ENCODE data around the gene TP53AIP1. TPM values are rescaled to one million over a fixed set of nuclear protein-coding genes. Genes with fewer than 3 reads are reported as not detected.

The TP53AIP1 gene
- total and polyA plus RNA-seq, 10 of the 15 experiments (the other 5 are each of a cell fraction or from before 2014, with no cell fraction given): 0.01 TPM; not detected in 9

- TF ChIP-seq ESRRA (IDR thresholded peaks at IDR 0.05; ENCODE audit: low read length) (no peak), SPI1 (IDR thresholded peaks at IDR 0.05; ENCODE audit: borderline replicate concordance, insufficient read depth, low read depth, low read length) (no peak)
Measured at GRCh38 chr11:128893578-128894285, 48.9 kb downstream of the TP53AIP1 start (continued).

- no peak for DNase-seq (ENCODE audit: low read depth, low spot score)
- H3K36me3 ChIP-seq (ENCODE audit: control insufficient read depth in 2 of 2, insufficient read depth in 2 of 2, low read length in 1 of 2): no peaks in the 10 kb centered on the region
- H3K4me2 ChIP-seq (ENCODE audit: control insufficient read depth, insufficient read depth): no peak overlapping the region
- no peak overlapping the region for H3K27ac ChIP-seq (ENCODE audit: control insufficient read depth, insufficient read depth)
- SMC1A ChIA-PET (ENCODE audit: uncharacterized antibody, unreplicated experiment): interaction anchor here (0.6 to 12.3 kb wide), 5 partner anchors 9 to 240 kb away, joined by 3 to 249 read pairs (median 4); no protein-coding TSS in a partner anchor
- H3K9me3 ChIP-seq (replicated peaks; ENCODE audit: control insufficient read depth, insufficient read depth, low read length): no peaks in the 10 kb centered on the region
- no peaks in the 10 kb centered on the region for H4K20me1 ChIP-seq (ENCODE audit: control insufficient read depth, insufficient read depth)
- peaks cover 6% of the 10 kb centered on the region for H3K4me1 ChIP-seq (ENCODE audit: control insufficient read depth, insufficient read depth, low read length)
- H3K79me2 ChIP-seq (ENCODE audit: control insufficient read depth, insufficient read depth, low read length): no peaks in the 10 kb centered on the region
- POLR2A ChIA-PET: no interaction called here
- ATAC-seq: no peak
- CTCF ChIA-PET: interaction anchor here (0.7 to 10.8 kb wide), 7 partner anchors 9 to 62 kb away, joined by 3 to 480 read pairs (median 4); no protein-coding TSS in a partner anchor
- BruUV-seq (replicated peaks): no TSS peak
- H3K27me3 ChIP-seq (replicated peaks in 1 of 2; ENCODE audit: control insufficient read depth in 2 of 2, insufficient read depth in 2 of 2, low read length in 1 of 2): peaks cover 13 to 16% of the 10 kb centered on the region in 2 experiments
- intact Hi-C loops (cut with micrococcal nuclease; ENCODE audit: unreplicated experiment) (no loop called here), in situ Hi-C loops (cut with MboI) (no loop called here)
- H2AFZ ChIP-seq (ENCODE audit: control insufficient read depth, low read depth, low read length): no peak overlapping the region
- no peak for FAIRE-seq
- H3K4me3 ChIP-seq: no peak overlapping the region
- H3K9ac ChIP-seq (ENCODE audit: control insufficient read depth, insufficient read depth, low read length): no peak overlapping the region
- 35% methylated on average over 4 of the region's 4 CpGs for WGBS (ENCODE audit: insufficient coverage, insufficient replicate concordance, low lambda C conversion rate, missing lambda C conversion rate)
- RAD21 ChIA-PET (ENCODE audit: unreplicated experiment): interaction anchor here (0.8 kb wide), 1 partner anchor 68 kb away, joined by 3 read pairs; no protein-coding TSS in a partner anchor
- TF ChIP-seq RELB (IDR thresholded peaks at IDR 0.05; ENCODE audit: low read depth) (no peak), FOXM1 (IDR thresholded peaks at IDR 0.05; ENCODE audit: low read depth, low read length) (no peak), WRNIP1 (IDR thresholded peaks at IDR 0.05; ENCODE audit: borderline replicate concordance, low read depth, low read length) (no peak), KLF5 (IDR thresholded peaks at IDR 0.05; ENCODE audit: partially characterized antibody) (no peak), ZZZ3 (IDR thresholded peaks at IDR 0.05; ENCODE audit: control insufficient read depth, insufficient read length, low read depth) (no peak), PAX8 (IDR thresholded peaks at IDR 0.05) (no peak), HSF1 (IDR thresholded peaks at IDR 0.05; ENCODE audit: low read depth, low read length) (no peak), RB1 (IDR thresholded peaks at IDR 0.05; ENCODE audit: borderline replicate concordance) (no peak), ZBTB11 (CRISPR knock-in tag; IDR thresholded peaks at IDR 0.05) (no peak), NBN (IDR thresholded peaks at IDR 0.05) (no peak)
- TF ChIP-seq, protein P1, sequence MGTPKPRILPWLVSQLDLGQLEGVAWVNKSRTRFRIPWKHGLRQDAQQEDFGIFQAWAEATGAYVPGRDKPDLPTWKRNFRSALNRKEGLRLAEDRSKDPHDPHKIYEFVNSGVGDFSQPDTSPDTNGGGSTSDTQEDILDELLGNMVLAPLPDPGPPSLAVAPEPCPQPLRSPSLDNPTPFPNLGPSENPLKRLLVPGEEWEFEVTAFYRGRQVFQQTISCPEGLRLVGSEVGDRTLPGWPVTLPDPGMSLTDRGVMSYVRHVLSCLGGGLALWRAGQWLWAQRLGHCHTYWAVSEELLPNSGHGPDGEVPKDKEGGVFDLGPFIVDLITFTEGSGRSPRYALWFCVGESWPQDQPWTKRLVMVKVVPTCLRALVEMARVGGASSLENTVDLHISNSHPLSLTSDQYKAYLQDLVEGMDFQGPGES (IDR thresholded peaks at IDR 0.05): no peak
Measured at GRCh38 chr11:128892866-128893565, 49.7 kb downstream of the TP53AIP1 start.

Data from GM12878 (cell line).